NOMO-1 treated with dmso at 0.1 percent for 144 hours (cell line): ENCODE data around the gene GRB14.
"Not testable (repeated sequence)": the region's sequence is repeated elsewhere in the genome, so short reads cannot be mapped to it uniquely, and the experiment has no call there.

Experiments used
- DNase-seq: peaks from one replicate; lab custom pipeline; 2025; ENCODE audit not compliant: unreplicated experiment; lab: John Stamatoyannopoulos, UW

The GRB14 gene

GRCh38 chr2:164620873-164621763, at the start of gene GRB14:
GRB14 (minus strand) TSS chr2:164621482; CDS start chr2:164621309, 173 bp downstream.
- DNase-seq = no peak

DNA sequence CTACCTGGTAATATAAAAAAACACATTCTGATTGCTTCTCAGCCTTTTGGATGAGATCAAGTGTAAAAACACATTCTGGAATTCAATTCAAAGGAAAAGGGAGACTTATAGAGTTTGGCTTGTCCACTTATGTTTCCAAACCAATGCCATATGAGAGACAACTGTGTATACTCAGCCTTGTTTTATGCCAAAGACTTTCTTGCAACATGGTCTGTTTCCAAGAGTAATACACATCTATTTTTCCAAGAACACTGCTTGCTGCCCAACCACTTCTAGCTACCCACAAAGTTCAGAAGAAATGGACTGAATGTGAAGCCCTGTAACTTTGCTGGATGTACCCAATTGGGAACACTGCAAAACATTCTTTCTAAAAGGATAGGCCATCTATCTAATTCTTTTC, 48.0 kb upstream of the GRB14 start:
- DNase-seq = no peak

DNA sequence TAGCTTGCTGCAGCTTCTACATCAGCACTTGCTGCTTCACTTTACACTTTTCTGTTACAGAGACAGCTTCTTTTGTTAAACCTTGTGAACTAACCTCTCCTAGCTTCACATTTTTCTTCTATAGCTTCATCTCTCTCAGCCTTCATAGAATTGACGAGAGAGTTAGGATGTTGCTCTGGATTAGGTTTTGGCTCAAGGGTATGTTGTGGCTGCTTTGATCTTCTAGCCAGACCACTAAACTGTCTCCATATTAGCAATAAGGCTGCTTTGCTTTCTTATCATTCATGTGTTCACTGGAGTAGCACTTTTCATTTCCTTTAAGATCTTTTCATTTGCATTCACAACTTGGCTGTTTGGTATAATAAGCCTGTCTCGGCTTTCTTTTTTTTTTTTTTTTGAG, 46.3 kb upstream of the GRB14 start:
- no peak for DNase-seq

GRCh38 chr2:164664070-164664469, 42.8 kb upstream of the GRB14 start:
- DNase-seq = no peak

- no peak for DNase-seq
Measured at GRCh38 chr2:164662868-164663631, 41.8 kb upstream of the GRB14 start.

DNA sequence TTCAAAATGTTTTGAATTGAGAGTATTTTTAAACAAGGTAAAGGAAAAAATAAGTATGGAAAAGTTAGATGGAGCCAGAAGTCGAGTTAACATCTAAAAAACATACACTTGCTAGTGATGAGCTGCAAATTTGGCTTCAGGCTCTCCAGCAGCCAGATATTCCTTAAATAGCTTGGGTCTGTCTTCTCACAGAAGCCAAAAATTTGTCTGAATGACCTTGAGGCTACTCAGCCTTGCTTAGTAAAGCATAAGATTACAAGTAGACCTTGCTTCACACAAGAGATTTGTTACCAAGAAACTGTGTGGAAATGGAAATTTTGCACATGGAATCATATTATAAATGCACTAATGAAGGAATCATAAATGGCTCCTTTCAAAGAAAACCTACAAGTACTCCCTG, 40.8 kb upstream of the GRB14 start:
- no peak for DNase-seq

GRCh38 chr2:164661349-164661748, 40.1 kb upstream of the GRB14 start:
- DNase-seq = no peak

DNA sequence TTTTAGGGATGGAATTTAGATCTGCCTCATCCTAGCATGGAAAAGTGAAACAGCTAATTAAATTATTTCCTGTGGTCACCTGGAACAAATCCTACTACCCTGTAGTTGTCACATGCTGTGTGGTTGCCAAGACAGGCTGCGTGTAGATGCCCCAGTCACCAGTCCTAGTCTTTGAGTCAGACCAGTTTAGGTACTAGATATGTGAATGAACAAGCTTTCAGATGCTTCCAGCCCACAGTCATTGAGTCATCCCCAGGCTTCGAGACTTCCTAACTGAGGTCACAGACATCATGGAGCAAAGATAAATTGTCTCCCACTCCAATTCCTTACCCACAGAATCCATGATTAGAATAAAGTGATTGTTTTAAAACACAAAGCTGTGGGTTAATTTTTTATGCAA, 35.8 kb upstream of the GRB14 start:
- no peak for DNase-seq

DNA sequence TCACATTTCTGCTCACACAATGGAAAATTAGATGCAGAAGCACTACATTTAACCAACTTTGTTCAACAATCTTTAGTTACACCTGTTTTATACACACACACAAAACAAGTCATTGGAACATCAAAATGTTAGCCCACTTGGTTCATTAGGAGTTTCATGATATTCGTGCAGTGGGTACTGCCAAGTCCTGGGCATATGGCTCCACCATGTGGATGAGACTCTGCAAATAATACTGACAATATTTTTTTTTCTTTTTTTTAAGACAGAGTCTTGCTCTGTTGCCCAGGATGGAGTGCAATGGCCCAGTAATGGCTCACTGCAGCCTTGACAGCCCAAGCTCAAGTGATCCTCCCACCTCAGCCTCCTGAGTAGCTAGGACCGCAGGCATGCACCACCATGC, 34.5 kb upstream of the GRB14 start:
- DNase-seq = no peak

- DNase-seq = no peak
Measured at GRCh38 chr2:164655336-164655735, 34.1 kb upstream of the GRB14 start.

DNA sequence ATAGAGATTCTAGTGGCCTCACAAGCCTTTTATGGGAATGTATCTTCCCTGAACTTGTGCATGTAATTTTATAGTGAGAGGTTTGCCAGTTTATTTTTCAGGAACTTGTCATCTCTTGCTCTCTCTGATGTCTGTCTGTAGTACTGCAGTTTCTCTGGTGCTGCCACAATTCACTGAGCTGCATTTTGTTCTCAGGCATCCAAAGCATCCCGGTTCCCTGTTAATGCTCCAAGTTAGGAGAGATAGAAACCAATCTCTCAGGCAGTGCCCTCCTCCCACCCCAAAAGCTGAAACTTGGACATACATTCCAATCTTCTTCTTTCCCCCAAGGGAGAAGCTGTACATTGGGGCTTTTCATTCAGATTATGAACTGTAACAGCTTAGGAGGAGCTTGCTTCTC, 30.1 kb upstream of the GRB14 start:
- DNase-seq = no peak

DNA sequence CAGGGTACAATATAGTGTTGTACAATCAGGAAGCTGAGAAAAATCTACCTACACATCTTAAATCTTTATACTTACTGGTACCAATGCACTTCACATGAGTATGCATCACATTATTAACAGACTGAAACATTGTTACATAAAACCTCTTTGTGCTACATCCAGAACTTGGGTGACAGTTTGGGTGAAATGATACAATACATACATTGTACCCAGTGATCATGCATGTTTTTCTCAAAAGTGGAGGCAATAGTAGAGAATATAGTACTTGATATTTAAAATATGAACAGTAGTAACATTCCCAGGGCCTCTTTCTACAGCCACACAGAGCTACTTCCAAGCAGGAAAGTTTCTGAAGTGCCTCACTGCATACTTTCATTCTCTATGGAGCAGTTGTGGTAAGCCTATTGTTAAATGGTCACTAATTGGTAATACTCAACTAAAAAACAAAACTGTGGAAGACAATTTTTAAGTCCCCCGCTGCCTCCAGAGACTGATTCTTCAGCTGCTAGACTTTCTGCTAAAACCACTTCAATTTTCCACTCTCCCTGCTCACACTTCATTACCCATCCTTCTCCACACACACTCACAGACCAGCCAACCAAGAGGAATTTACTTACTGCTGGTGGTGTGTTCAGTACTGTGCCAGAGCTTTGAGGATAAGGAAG, 22.9 kb upstream of the GRB14 start:
- DNase-seq = no peak

DNA sequence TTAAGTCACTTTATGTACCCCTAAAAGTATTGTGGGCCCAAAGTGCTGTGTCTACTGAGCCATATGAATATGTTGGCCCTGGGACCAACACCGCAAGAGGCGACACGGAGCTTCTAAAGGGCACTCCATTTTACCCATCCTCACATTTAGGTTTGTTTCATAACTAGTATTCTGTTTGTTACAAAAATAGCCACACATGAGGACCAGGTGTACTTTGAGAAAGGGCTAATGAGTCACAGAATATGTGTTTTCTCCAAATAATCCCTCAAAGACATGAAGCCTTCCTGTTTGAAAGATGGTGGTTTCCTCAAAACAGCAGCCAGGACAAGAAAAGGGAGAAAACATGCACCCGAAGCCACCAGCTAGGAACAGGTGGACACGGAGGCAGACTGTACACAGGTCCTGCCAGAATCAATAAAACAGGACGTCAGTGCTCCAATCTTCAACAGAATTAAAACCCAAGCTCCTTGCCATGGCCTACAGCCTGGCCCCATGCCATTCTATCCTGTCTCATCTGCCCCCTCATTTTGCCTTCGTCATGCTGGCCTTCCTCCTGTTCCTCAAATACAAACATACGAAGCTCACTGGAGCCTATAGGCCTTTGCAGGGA, 21.8 kb upstream of the GRB14 start:
- DNase-seq = no peak

- no peak for DNase-seq
Measured at GRCh38 chr2:164642268-164642667, 21.0 kb upstream of the GRB14 start.

DNA sequence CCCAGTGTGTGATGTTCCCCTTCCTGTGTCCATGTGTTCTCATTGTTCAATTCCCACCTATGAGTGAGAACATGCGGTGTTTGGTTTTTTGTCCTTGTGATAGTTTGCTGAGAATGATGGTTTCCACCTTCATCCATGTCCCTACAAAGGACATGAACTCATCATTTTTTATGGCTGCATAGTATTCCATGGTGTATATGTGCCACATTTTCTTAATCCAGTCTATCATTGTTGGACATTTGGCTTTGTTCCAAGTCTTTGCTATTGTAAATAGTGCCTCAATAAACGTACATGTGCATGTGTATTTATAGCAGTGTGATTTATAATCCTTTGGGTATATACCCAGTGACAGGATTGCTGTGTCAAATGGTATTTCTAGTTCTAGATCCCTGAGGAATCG, 7.0 kb upstream of the GRB14 start:
- not testable (repeated sequence) for DNase-seq

DNA sequence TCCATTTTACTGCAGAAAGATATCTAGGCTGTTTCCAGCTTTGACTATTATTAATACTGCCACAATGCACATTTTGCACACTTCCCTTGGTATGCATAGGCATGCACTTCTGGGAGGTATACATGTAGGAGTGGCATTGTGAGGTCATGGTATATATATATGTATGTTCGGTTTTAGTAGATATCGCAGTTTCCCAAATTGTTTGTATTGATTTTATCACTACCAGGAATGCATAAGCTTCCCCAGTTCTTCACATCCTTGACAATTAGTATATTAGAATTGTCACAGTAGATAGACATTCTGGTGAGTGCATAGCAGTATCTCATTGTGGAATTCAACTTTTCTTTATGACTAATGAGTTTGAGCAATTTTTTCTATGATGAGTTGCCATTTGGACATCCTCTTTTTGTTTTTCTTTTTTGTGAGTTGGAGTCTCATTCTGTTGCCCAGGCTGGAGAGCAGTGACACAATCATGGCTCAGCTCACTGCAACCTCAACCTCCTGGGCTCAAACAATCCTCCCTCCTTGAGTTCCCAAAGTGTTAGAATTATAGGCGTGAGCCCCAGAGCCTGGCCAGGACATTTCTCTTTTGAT, 4.2 kb upstream of the GRB14 start:
- no peak for DNase-seq

- no peak for DNase-seq
Measured at GRCh38 chr2:164624316-164624715, 3.0 kb upstream of the GRB14 start.

- no peak for DNase-seq
Measured at GRCh38 chr2:164622338-164623106, 1.2 kb upstream of the GRB14 start.

- no peak for DNase-seq
Measured at GRCh38 chr2:164621764-164622105, 453 bp upstream of the GRB14 start.

DNA sequence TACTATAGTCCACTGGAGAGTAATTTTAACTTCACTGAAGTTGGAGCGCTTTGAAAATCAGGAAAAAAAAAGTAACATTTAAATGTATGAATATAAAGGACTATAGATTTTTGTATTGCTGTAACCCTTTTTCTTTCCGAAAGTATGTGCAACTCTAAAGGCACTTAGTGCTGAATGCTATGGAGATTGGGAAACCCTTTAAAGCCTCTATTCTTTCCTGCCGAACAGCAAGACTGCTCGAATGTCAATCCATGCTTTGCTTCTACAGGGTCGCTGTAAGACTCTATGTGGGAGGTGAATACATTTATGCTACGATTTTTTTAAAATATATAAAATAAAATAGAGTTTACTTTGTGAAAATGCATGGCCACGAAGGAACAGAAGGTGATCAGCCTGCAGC, 825 bp downstream of the GRB14 start:
- no peak for DNase-seq
